Mesenchymal stem cell (in vitro differentiated cells and primary cell): ENCODE measurements around the gene MOV10.

Experiments
- DNase-seq: peaks from one replicate; pipeline ENCODE4 v3.0.0-alpha.2; 2013
- H2AFZ ChIP-seq: one replicate; pipeline ENCODE4 v1.6.1; 2013; ENCODE audit warnings: low read depth, mild to moderate bottlenecking, control low read depth, inconsistent platforms, low read length, moderate library complexity
- H2AK5ac ChIP-seq: 2 replicates; pipeline ENCODE4 v1.6.1; 2013; ENCODE audit warnings: low read length, moderate library complexity, mild to moderate bottlenecking, inconsistent platforms; ENCODE audit not compliant: severe bottlenecking
- H2BK120ac ChIP-seq: one replicate; pipeline ENCODE4 v1.6.1; 2013; ENCODE audit warnings: low read depth, mild to moderate bottlenecking, inconsistent platforms, low read length, moderate library complexity
- H2BK12ac ChIP-seq, 2 experiments: one replicate each; pipeline ENCODE4 v1.6.1; 2013; ENCODE audit warnings: inconsistent platforms in 2 of 2, low read length in 2 of 2, mild to moderate bottlenecking in 2 of 2, moderate library complexity in 2 of 2, control low read depth in 1 of 2
- H2BK15ac ChIP-seq: one replicate; pipeline ENCODE4 v1.6.1; 2013; ENCODE audit warnings: mild to moderate bottlenecking, low read depth, inconsistent platforms; ENCODE audit not compliant: poor library complexity, severe bottlenecking
- H2BK5ac ChIP-seq: 2 replicates; pipeline ENCODE4 v1.6.1; 2013; ENCODE audit warnings: low read depth, mild to moderate bottlenecking, low read length, control low read depth, inconsistent platforms; ENCODE audit not compliant: poor library complexity, severe bottlenecking
- H3K14ac ChIP-seq, 2 experiments: one replicate each; pipeline ENCODE4 v1.6.1; 2013; ENCODE audit warnings: inconsistent platforms in 2 of 2, low read length in 2 of 2, control low read depth in 1 of 2, mild to moderate bottlenecking in 1 of 2, moderate library complexity in 1 of 2
- H3K18ac ChIP-seq, 2 experiments: one replicate each; pipeline ENCODE4 v1.6.1; 2013; ENCODE audit warnings: inconsistent platforms in 2 of 2, low read length in 2 of 2, control low read depth in 1 of 2, low read depth in 1 of 2, mild to moderate bottlenecking in 1 of 2
- H3K23ac ChIP-seq, 2 experiments: one replicate each; pipeline ENCODE4 v1.6.1; 2013; ENCODE audit warnings: inconsistent platforms in 2 of 2, low read length in 2 of 2, mild to moderate bottlenecking in 2 of 2, moderate library complexity in 2 of 2, control low read depth in 1 of 2
- H3K27ac ChIP-seq: 2 replicates; pipeline ENCODE4 v1.5.1; 2013; ENCODE audit warnings: mild to moderate bottlenecking, moderate library complexity, low read length, control low read depth, inconsistent platforms; ENCODE audit not compliant: poor library complexity, severe bottlenecking
- H3K27me3 ChIP-seq, 2 experiments: 2 replicates each; pipeline versions ENCODE4 v1.6.1 to v1.7.0; 2013; ENCODE audit warnings: low read length in 2 of 2, mild to moderate bottlenecking in 2 of 2, moderate library complexity in 2 of 2, control low read depth in 1 of 2, inconsistent platforms in 1 of 2; ENCODE audit not compliant: control insufficient read depth in 1 of 2, insufficient read depth in 1 of 2
- H3K36me3 ChIP-seq, 2 experiments: 2 replicates each; pipeline versions ENCODE4 v1.6.1 to v1.7.0; 2013; ENCODE audit warnings: low read length in 2 of 2, control low read depth in 1 of 2, inconsistent platforms in 1 of 2, low read depth in 1 of 2, mild to moderate bottlenecking in 1 of 2; ENCODE audit not compliant: insufficient read depth in 2 of 2, control insufficient read depth in 1 of 2
- H3K4ac ChIP-seq, 2 experiments: one replicate each; pipeline ENCODE4 v1.6.1; 2013; ENCODE audit warnings: inconsistent platforms in 2 of 2, low read length in 2 of 2, mild to moderate bottlenecking in 2 of 2, moderate library complexity in 2 of 2, control low read depth in 1 of 2, low read depth in 1 of 2
- H3K4me1 ChIP-seq: 2 replicates; pipeline ENCODE4 v1.6.1; 2013; ENCODE audit warnings: low read depth, low read length, control low read depth; ENCODE audit not compliant: control insufficient read depth, insufficient read depth
- H3K4me2 ChIP-seq: 2 replicates; pipeline ENCODE4 v1.6.1; 2013; ENCODE audit warnings: low read length, mild to moderate bottlenecking, inconsistent platforms; ENCODE audit not compliant: poor library complexity, severe bottlenecking
- H3K4me3 ChIP-seq, 2 experiments: 2 replicates each; pipeline versions ENCODE4 v1.5.1 to v1.7.0; 2013; ENCODE audit warnings: low read length in 2 of 2, mild to moderate bottlenecking in 2 of 2, control low read depth in 1 of 2, low read depth in 1 of 2; ENCODE audit not compliant: insufficient read depth in 1 of 2
- H3K79me1 ChIP-seq: replicated peaks from 2 replicates; pipeline ENCODE4 v1.6.1; 2013; ENCODE audit warnings: mild to moderate bottlenecking, control low read depth, low read length, inconsistent platforms; ENCODE audit not compliant: poor library complexity, severe bottlenecking
- H3K9ac ChIP-seq: 2 replicates; pipeline ENCODE4 v1.7.0; 2013; ENCODE audit warnings: mild to moderate bottlenecking, low read length, moderate library complexity
- H3K9me3 ChIP-seq: 2 replicates; pipeline ENCODE4 v1.7.0; 2013; ENCODE audit warnings: mild to moderate bottlenecking, low read length; ENCODE audit not compliant: control insufficient read depth
- H4K8ac ChIP-seq: one replicate; pipeline ENCODE4 v1.6.1; 2013; ENCODE audit warnings: inconsistent platforms, mild to moderate bottlenecking, low read length, moderate library complexity
- H4K91ac ChIP-seq: one replicate; pipeline ENCODE4 v1.6.1; 2013; ENCODE audit warnings: mild to moderate bottlenecking, low read length, inconsistent platforms
- WGBS: methylation state at CpG from one replicate; pipeline ENCODE4 v1.1.7; 2013; ENCODE audit warnings: mixed read lengths; 5-methylcytosine and 5-hydroxymethylcytosine counted together

Gene MOV10

GRCh38 chr1:112686417-112686816 is 12.0 kb downstream of the MOV10 start:
- H2BK12ac ChIP-seq: no peak overlapping the region
- H2AK5ac ChIP-seq: no peak overlapping the region
- peaks cover 25 to 30% of the 10 kb centered on the region in 2 experiments for H3K36me3 ChIP-seq
- H3K27ac ChIP-seq: no peak overlapping the region
- H4K8ac ChIP-seq: no peak overlapping the region
- no peak overlapping the region for H2AFZ ChIP-seq
- H3K4me2 ChIP-seq: no peak overlapping the region
- no peak overlapping the region for H2BK5ac ChIP-seq
- no peak overlapping the region for H3K18ac ChIP-seq
- H2BK15ac ChIP-seq: no peak overlapping the region
- no peak overlapping the region for H2BK120ac ChIP-seq
- H3K4me3 ChIP-seq: no peak overlapping the region
- H3K4ac ChIP-seq: no peak overlapping the region
- H3K27me3 ChIP-seq: no peaks in the 10 kb centered on the region
- H3K9me3 ChIP-seq: no peaks in the 10 kb centered on the region
- no peak for DNase-seq
- no peaks in the 10 kb centered on the region for H3K4me1 ChIP-seq
- H3K9ac ChIP-seq: no peak overlapping the region
- H3K79me1 ChIP-seq: peaks cover 36% of the 10 kb centered on the region
- WGBS: 61% methylated on average over 3 of the region's 3 CpGs
- no peak overlapping the region for H4K91ac ChIP-seq
- no peak overlapping the region for H3K14ac ChIP-seq
- H3K23ac ChIP-seq: no peak overlapping the region

- Histone ChIP-seq H2BK120ac (no peak overlapping the region), H4K8ac (no peak overlapping the region), H3K23ac (no peak overlapping the region), H3K9ac (no peak overlapping the region), H3K9me3 (no peaks in the 10 kb centered on the region), H2BK15ac (no peak overlapping the region), H3K4me2 (no peak overlapping the region), H2BK12ac (no peak overlapping the region), H4K91ac (no peak overlapping the region), H2AK5ac (no peak overlapping the region), H3K79me1 (peaks cover 37% of the 10 kb centered on the region), H3K27ac (no peak overlapping the region), H3K36me3 (peaks cover 29 to 34% of the 10 kb centered on the region in 2 experiments), H3K27me3 (no peaks in the 10 kb centered on the region), H3K4me1 (no peaks in the 10 kb centered on the region), H2AFZ (no peak overlapping the region), H3K4ac (no peak overlapping the region), H3K4me3 (no peak overlapping the region), H2BK5ac (no peak overlapping the region), H3K18ac (no peak overlapping the region), H3K14ac (no peak overlapping the region)
- no peak for DNase-seq
- WGBS: 97% methylated on average over 3 of the region's 4 CpGs
These were observed 12.4 kb downstream of the MOV10 start for GRCh38 chr1:112686835-112687234.

- Histone ChIP-seq H3K4me1 (no peaks in the 10 kb centered on the region), H3K79me1 (peaks cover 37% of the 10 kb centered on the region), H3K23ac (no peak overlapping the region), H2BK15ac (no peak overlapping the region), H3K18ac (peak overlapping the region in 1 of 2 experiments; percentile 18), H3K27me3 (no peaks in the 10 kb centered on the region), H3K4me2 (no peak overlapping the region), H3K9ac (no peak overlapping the region), H3K9me3 (no peaks in the 10 kb centered on the region), H4K91ac (no peak overlapping the region), H3K36me3 (peaks cover 34 to 40% of the 10 kb centered on the region in 2 experiments), H3K4me3 (no peak overlapping the region), H2AK5ac (no peak overlapping the region), H2BK5ac (no peak overlapping the region), H4K8ac (no peak overlapping the region), H2BK12ac (no peak overlapping the region), H3K14ac (no peak overlapping the region), H2BK120ac (no peak overlapping the region), H3K27ac (no peak overlapping the region), H3K4ac (no peak overlapping the region), H2AFZ (no peak overlapping the region)
- DNase-seq: no peak
- 88% methylated on average over 4 of the region's 4 CpGs for WGBS
These were observed 12.9 kb downstream of the MOV10 start for GRCh38 chr1:112687361-112687760.

GRCh38 chr1:112687785-112688496 is 13.5 kb downstream of the MOV10 start:
- H3K9ac ChIP-seq: no peak overlapping the region
- no peak for DNase-seq

More at GRCh38 chr1:112687785-112688496, 13.5 kb downstream of the MOV10 start:
- H3K18ac ChIP-seq: peak overlapping the region in 1 of 2 experiments; percentile 18
- no peak overlapping the region for H3K27ac ChIP-seq
- H3K4me3 ChIP-seq: no peak overlapping the region
- H3K4me2 ChIP-seq: no peak overlapping the region
- peaks cover 42% of the 10 kb centered on the region for H3K79me1 ChIP-seq
- no peak overlapping the region for H2BK15ac ChIP-seq
- no peak overlapping the region for H4K91ac ChIP-seq
- H3K36me3 ChIP-seq: peaks cover 40 to 45% of the 10 kb centered on the region in 2 experiments
- H2AK5ac ChIP-seq: no peak overlapping the region
- no peak overlapping the region for H3K23ac ChIP-seq
- H2BK5ac ChIP-seq: no peak overlapping the region
- H3K27me3 ChIP-seq: no peaks in the 10 kb centered on the region
- H2AFZ ChIP-seq: no peak overlapping the region
- 94% methylated on average over 13 of the region's 13 CpGs for WGBS
- no peak overlapping the region for H3K14ac ChIP-seq
- H3K4me1 ChIP-seq: no peaks in the 10 kb centered on the region
- no peak overlapping the region for H4K8ac ChIP-seq
- H2BK120ac ChIP-seq: no peak overlapping the region
- no peak overlapping the region for H3K4ac ChIP-seq
- H3K9me3 ChIP-seq: no peaks in the 10 kb centered on the region
- no peak overlapping the region for H2BK12ac ChIP-seq
